ENCODE data around the gene ZFAND6.

- no peak for TF ChIP-seq POLR2AphosphoS5 (IDR thresholded peaks at IDR 0.05; ENCODE audit: low read depth, low read length)
- no peak for TF ChIP-seq TAF1 (IDR thresholded peaks at IDR 0.05; ENCODE audit: borderline replicate concordance, low read depth, low read length)
These were observed 13.7 kb downstream of the ZFAND6 start for GRCh38 chr15:80073197-80073596.

All from GM12892 (cell line).